Subcutaneous adipose tissue (tissue), 4 donors: Measurements from ENCODE around the gene MRPL36. TPM values are rescaled to one million over a fixed set of nuclear protein-coding genes. Genes with fewer than 3 reads are reported as not detected.

Experiments
- total RNA-seq, 4 donors: library from RNA; depleted of rRNA; stranded (reverse); fragments of >200 nt; gene quantifications; one replicate each; pipeline ENCODE4 v1.1.0, GENCODE V29; 2016
- TF ChIP-seq, protein P1 (sequence below): fragments of 450-650 bp; IDR thresholded peaks from one replicate; pipeline ENCODE4 v1.5.1; 2016; ENCODE audit warnings: low read depth, mild to moderate bottlenecking, control low read depth, antibody characterized with exemption, moderate library complexity

MRPL36 gene
- total RNA-seq, 4 donors from 2014 or later = 27.9 to 56.1 (median 42.7) TPM

DNA sequence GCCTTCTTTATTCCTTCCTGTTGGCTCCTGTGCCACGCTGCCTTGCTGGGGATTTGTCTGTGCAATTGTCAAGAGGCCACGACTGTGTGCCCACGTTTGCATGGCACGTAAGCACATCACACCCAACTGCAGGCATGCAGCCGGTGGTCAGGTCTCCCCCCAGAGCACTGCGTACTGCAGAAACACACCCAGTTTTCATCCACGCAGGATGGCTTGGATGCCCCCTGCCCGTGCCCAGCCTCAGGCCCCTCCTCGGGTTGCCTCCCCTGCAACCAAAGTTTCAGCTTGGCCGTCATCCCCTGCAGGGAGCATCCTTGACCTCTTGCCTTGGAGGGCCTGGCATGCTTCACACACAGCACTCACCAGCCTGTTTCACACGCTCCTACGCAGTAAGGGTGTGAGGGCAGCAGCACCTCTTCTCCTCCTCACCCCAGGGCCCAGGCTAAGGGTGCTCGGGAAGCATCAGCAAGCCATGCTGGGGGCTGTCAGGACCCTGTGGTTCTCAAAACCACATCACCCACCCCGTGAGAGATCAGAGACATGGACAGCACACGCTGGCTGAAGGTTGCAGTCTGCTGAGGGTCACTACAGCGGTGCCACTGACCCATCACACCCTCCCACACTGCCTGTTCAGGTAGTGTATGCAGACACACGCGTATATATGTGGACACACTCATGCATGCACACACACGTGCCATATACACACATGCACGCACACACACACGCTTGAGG is 3.1 kb downstream of the MRPL36 start:
- TF ChIP-seq, protein P1, sequence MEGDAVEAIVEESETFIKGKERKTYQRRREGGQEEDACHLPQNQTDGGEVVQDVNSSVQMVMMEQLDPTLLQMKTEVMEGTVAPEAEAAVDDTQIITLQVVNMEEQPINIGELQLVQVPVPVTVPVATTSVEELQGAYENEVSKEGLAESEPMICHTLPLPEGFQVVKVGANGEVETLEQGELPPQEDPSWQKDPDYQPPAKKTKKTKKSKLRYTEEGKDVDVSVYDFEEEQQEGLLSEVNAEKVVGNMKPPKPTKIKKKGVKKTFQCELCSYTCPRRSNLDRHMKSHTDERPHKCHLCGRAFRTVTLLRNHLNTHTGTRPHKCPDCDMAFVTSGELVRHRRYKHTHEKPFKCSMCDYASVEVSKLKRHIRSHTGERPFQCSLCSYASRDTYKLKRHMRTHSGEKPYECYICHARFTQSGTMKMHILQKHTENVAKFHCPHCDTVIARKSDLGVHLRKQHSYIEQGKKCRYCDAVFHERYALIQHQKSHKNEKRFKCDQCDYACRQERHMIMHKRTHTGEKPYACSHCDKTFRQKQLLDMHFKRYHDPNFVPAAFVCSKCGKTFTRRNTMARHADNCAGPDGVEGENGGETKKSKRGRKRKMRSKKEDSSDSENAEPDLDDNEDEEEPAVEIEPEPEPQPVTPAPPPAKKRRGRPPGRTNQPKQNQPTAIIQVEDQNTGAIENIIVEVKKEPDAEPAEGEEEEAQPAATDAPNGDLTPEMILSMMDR = no peak

DNA sequence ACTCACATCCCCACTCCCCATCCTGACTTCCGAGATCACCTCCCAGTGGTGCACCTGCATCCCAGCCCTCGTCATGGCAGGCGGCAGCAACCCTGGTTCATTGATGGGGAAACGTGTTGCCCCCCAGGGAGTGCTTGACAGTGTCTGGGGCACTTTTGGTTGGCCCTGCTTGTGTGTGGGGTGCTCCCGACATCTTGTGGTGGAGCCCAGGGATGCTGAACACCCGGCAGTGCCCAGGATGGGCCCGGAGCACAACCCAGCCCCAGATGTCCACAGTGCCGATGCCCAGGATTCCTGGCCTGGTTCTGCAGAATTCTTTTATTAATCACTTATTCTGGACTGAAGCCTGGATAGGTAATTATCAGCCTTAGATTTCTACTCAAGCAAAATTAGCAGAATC is 3.7 kb downstream of the MRPL36 start:
- TF ChIP-seq, protein P1 = no peak

DNA sequence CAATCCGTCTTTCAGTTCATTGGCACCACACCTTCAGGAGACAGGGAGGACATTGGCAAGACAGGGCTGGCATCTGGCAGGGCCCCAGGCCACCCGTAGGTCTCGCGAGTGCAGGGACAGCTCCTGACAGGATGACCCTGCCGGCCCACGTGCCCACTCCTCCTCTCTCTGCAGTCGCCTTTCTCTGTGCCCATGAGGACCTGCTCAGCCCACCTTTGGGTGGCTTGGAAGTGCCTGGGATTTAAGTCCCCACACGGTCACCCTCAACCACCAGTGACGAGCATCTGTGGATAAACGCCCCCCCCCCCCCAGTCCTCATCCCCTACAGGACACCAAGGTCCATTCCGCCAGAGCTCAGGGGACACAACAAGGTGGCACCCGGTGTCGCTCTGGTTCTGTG is 4.1 kb downstream of the MRPL36 start:
- TF ChIP-seq, protein P1 = no peak

DNA sequence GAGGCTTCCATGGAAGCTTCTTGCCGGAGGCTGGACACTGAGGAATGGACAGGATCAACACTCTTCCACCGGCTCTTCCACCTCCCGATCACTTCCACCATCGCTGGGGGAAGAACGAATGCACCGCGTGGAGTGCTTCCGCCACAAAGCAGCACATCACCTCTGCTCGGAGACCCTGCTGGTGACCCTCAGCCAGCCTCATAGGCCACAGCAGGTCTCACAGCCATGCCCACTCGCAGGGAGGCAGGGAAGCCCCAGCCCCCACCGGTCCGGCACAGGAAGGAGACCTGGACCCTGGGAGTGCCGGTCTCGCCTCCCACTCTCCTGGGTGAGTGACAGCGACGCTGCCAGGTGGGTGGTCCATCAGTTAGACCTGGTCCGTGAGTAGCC is 4.7 kb downstream of the MRPL36 start:
- TF ChIP-seq, protein P1 = no peak

DNA sequence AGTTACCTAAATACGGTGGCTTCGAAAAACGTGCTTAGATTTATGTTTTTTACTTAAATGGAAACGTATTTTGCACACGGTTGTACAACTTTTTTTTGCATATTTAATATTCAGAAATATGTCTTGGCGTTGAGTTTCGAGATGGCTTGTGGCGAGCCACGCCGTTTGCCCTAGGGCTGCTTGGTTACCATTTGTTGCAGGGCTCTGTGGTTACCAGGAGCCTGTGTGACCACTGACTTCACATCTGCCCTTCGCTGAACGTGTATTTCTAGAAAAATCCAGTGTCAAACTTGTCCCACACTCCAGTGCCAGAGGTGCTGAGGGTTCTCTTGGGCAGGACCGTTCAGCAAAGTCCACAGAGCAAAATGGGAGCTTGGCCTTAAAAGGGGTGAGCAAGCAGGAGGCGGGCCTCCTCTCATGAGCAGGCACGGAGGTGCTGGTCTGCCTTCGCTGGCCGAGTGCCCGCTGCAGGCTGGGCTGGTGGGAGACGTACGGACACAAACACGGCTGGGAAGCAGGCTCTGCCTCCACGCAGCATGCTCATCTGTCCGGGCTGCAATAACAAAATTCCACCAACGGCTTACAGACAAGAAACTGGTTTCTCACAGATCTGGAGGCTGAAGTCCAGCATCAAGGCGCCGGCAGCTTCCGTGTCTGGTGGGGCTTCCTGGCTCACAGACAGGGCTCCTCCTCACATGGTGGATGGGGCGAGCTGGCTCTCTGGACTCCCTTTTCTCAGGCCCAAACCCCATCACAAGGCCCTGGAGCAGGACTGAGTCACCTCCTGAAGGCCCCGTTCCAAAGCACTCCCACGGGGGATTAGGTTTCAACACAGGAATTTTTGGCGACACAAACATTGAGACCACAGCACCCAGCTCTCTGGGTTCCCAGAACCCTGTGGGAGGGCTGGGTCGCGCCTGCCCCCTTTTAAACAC is 5.4 kb downstream of the MRPL36 start:
- TF ChIP-seq, protein P1 = no peak

DNA sequence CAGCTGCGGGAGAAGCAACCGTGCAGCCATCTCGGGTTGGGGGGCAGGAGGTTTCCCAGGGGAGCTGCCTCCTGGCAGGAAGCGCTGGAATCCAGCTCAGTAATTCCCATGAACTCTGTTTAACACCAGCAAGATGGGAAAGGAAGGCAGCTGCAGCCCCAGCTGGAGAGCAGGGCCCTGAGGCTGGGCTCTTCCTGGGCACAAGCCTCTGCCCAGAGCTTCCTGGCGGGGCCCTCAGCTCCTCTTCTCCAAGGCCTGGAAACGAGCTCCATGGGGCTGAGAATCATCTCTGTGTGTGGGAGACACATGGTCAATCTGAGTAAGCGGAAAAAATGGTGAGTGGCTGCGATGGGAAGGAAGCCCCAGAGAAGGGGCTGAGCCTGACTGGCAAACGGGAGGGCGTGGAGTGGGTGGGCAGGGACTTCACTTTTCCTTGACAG is 6.3 kb downstream of the MRPL36 start:
- TF ChIP-seq, protein P1 = no peak

DNA sequence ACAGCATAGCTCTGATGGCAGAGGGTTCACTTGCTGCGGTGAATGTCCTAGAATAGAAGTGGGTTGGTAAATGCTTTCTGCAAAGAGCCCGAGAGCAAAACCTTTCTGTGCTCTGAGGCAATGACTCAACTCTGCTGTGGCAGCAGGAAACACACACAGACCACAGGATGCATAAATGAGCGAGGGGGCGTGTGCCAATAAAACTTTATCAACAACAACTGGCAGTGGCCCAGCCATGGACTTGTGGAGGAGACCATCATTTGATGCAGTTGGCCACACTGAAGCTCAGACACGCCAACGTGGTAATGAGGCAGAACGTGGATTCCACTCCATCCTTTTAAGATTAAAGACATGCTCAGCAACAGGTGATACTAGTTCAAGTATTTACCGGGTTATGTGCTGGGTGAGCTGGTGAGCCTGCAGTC is 6.8 kb downstream of the MRPL36 start:
- TF ChIP-seq, protein P1 = no peak
